Panc1 (cell line): ENCODE results near the gene PCDHB13.
"Not testable (repeated sequence)": the region's sequence is repeated elsewhere in the genome, so short reads cannot be mapped to it uniquely, and the experiment has no call there.

ENCODE experiments used
- POLR2AphosphoS5 ChIP-seq: IDR thresholded peaks from 2 replicates; pipeline ENCODE4 v1.6.1; 2012; ENCODE audit warnings: mild to moderate bottlenecking, low read depth, low read length, moderate library complexity
- SIN3A ChIP-seq: IDR thresholded peaks from 2 replicates; pipeline ENCODE4 v1.6.1; 2012; ENCODE audit warnings: low read depth, mild to moderate bottlenecking, low read length, moderate library complexity, borderline replicate concordance; ENCODE audit not compliant: insufficient read depth
- TCF7L2 ChIP-seq: IDR thresholded peaks from 2 replicates; pipeline ENCODE4 v1.6.1; 2011; ENCODE audit warnings: mild to moderate bottlenecking, low read depth, low read length, inconsistent platforms
- TF ChIP-seq, protein P1 (sequence below): fragments of 450-650 bp; IDR thresholded peaks from 2 replicates; pipeline ENCODE4 v1.5.1; 2017; ENCODE audit warnings: mild to moderate bottlenecking
- TF ChIP-seq, protein P2 (sequence below), 2 experiments: IDR thresholded peaks; 2 replicates each; pipeline ENCODE4 v1.6.1; 2011 to 2012; ENCODE audit warnings: low read depth in 2 of 2, control low read depth in 1 of 2, low read length in 1 of 2, mild to moderate bottlenecking in 1 of 2, moderate library complexity in 1 of 2; ENCODE audit not compliant: insufficient read depth in 1 of 2

DNA sequence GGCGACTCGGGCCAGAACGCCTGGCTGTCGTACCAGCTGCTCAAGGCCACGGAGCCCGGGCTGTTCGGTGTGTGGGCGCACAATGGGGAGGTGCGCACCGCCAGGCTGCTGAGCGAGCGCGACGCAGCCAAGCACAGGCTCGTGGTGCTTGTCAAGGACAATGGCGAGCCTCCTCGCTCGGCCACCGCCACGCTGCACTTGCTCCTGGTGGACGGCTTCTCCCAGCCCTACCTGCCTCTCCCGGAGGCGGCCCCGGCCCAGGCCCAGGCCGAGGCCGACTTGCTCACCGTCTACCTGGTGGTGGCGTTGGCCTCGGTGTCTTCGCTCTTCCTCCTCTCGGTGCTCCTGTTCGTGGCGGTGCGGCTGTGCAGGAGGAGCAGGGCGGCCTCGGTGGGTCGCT lies 19.4 kb upstream of the PCDHB13 start:
- TF ChIP-seq, protein P1, sequence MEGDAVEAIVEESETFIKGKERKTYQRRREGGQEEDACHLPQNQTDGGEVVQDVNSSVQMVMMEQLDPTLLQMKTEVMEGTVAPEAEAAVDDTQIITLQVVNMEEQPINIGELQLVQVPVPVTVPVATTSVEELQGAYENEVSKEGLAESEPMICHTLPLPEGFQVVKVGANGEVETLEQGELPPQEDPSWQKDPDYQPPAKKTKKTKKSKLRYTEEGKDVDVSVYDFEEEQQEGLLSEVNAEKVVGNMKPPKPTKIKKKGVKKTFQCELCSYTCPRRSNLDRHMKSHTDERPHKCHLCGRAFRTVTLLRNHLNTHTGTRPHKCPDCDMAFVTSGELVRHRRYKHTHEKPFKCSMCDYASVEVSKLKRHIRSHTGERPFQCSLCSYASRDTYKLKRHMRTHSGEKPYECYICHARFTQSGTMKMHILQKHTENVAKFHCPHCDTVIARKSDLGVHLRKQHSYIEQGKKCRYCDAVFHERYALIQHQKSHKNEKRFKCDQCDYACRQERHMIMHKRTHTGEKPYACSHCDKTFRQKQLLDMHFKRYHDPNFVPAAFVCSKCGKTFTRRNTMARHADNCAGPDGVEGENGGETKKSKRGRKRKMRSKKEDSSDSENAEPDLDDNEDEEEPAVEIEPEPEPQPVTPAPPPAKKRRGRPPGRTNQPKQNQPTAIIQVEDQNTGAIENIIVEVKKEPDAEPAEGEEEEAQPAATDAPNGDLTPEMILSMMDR: not testable (repeated sequence)
- not testable (repeated sequence) for TF ChIP-seq POLR2AphosphoS5, TCF7L2, SIN3A
- TF ChIP-seq, protein P2, sequence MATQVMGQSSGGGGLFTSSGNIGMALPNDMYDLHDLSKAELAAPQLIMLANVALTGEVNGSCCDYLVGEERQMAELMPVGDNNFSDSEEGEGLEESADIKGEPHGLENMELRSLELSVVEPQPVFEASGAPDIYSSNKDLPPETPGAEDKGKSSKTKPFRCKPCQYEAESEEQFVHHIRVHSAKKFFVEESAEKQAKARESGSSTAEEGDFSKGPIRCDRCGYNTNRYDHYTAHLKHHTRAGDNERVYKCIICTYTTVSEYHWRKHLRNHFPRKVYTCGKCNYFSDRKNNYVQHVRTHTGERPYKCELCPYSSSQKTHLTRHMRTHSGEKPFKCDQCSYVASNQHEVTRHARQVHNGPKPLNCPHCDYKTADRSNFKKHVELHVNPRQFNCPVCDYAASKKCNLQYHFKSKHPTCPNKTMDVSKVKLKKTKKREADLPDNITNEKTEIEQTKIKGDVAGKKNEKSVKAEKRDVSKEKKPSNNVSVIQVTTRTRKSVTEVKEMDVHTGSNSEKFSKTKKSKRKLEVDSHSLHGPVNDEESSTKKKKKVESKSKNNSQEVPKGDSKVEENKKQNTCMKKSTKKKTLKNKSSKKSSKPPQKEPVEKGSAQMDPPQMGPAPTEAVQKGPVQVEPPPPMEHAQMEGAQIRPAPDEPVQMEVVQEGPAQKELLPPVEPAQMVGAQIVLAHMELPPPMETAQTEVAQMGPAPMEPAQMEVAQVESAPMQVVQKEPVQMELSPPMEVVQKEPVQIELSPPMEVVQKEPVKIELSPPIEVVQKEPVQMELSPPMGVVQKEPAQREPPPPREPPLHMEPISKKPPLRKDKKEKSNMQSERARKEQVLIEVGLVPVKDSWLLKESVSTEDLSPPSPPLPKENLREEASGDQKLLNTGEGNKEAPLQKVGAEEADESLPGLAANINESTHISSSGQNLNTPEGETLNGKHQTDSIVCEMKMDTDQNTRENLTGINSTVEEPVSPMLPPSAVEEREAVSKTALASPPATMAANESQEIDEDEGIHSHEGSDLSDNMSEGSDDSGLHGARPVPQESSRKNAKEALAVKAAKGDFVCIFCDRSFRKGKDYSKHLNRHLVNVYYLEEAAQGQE (IDR thresholded peaks at IDR 0.05; ENCODE audit: insufficient read depth in 1 of 2, low read depth in 2 of 2, low read length in 1 of 2): not testable (repeated sequence)
